Ovary (tissue), 3 donors: ENCODE results near the gene NFS1.

Experiments
- EP300 ChIP-seq: sonication (generic); formaldehyde crosslinking; IDR thresholded peaks from one replicate; pipeline ENCODE4 v1.6.1; 2017; ENCODE audit warnings: antibody characterized with exemption
- POLR2A ChIP-seq: fragments of 450-650 bp; IDR thresholded peaks from one replicate; pipeline ENCODE4 v1.6.1; 2017; ENCODE audit warnings: antibody characterized with exemption, mild to moderate bottlenecking, moderate library complexity
- TF ChIP-seq, protein P1 (sequence below), 3 donors: fragments of 450-650 bp in 2 of 3; fragments of 200-600 bp in 1 of 3; IDR thresholded peaks; one replicate each; pipeline versions ENCODE4 v1.5.1 to v1.8.0; 2016 to 2022; ENCODE audit warnings: antibody characterized with exemption in 3 of 3, mild to moderate bottlenecking in 1 of 3
- donor health status: DM: no; HTN: no; CAD: no.

DNA sequence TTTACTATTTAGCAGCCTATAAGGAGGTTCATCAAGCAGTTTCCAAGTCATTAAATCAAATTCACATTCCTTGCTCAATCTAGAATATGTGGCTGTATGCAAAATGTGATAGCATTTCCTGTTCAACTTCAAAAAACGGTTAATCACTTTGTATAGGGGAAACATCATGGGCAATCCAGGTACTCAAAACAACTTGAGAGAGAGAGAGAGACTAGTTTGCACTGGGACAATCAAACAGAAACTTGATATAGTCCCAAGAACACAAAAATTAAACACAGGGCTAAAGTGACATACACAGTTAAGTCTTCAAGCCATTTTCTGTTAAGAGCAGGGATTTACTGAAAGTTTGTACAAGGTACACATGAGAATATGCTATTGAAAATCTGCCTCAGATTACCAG, 41.9 kb downstream of the NFS1 start:
- TF ChIP-seq, protein P1, sequence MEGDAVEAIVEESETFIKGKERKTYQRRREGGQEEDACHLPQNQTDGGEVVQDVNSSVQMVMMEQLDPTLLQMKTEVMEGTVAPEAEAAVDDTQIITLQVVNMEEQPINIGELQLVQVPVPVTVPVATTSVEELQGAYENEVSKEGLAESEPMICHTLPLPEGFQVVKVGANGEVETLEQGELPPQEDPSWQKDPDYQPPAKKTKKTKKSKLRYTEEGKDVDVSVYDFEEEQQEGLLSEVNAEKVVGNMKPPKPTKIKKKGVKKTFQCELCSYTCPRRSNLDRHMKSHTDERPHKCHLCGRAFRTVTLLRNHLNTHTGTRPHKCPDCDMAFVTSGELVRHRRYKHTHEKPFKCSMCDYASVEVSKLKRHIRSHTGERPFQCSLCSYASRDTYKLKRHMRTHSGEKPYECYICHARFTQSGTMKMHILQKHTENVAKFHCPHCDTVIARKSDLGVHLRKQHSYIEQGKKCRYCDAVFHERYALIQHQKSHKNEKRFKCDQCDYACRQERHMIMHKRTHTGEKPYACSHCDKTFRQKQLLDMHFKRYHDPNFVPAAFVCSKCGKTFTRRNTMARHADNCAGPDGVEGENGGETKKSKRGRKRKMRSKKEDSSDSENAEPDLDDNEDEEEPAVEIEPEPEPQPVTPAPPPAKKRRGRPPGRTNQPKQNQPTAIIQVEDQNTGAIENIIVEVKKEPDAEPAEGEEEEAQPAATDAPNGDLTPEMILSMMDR (IDR thresholded peaks at IDR 0.05) = no peak
- TF ChIP-seq EP300 (no peak), POLR2A (no peak)
